ENCODE data around the gene TMEM187. TPM values are rescaled to one million over a fixed set of nuclear protein-coding genes. Genes with fewer than 3 reads are reported as not detected.

Gene TMEM187
- total and polyA plus RNA-seq, 7 donors = 3.5 to 9.3 (median 3.8) TPM

DNA sequence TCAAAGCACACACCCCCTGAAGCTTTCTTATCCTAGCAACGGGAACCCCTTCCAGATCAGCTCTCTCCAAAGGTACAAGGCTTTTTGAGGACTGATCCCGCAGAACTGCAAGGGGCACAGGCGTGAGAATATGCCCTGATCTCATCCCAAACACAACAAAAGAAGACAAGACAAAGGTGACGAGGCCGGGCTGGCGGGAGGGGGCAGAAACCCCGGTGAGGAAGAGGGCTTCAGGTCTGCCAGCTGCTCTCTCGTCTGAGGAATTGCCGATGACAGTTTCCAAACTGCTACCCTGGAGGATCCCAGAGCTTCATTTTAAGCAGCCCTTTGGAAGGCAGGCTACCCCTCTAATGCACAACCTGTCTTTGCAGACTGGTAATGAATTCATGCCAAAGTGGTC lies 4.3 kb upstream of the TMEM187 start:
- H3K4me1 ChIP-seq = peaks cover 0 to 44% (median 38%) of the 10 kb centered on the region in 4 donors
- intact Hi-C loops (cut with DNase I) = no loop called here
- H3K9me3 ChIP-seq = no peaks in the 10 kb centered on the region
- DNase-seq = no peak
- H3K4me3 ChIP-seq = peak overlapping the region in 3 of 4 donors; percentile 73 to 78 (median 75)
- no peak for TF ChIP-seq POLR2A (IDR thresholded peaks at IDR 0.05)
- TF ChIP-seq, protein P1, sequence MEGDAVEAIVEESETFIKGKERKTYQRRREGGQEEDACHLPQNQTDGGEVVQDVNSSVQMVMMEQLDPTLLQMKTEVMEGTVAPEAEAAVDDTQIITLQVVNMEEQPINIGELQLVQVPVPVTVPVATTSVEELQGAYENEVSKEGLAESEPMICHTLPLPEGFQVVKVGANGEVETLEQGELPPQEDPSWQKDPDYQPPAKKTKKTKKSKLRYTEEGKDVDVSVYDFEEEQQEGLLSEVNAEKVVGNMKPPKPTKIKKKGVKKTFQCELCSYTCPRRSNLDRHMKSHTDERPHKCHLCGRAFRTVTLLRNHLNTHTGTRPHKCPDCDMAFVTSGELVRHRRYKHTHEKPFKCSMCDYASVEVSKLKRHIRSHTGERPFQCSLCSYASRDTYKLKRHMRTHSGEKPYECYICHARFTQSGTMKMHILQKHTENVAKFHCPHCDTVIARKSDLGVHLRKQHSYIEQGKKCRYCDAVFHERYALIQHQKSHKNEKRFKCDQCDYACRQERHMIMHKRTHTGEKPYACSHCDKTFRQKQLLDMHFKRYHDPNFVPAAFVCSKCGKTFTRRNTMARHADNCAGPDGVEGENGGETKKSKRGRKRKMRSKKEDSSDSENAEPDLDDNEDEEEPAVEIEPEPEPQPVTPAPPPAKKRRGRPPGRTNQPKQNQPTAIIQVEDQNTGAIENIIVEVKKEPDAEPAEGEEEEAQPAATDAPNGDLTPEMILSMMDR (IDR thresholded peaks at IDR 0.05) = no peak
- H3K36me3 ChIP-seq = peaks cover 0 to 5% (median 2%) of the 10 kb centered on the region in 4 donors
- WGBS, 2 donors = 43 to 64% methylated on average over 9 of the region's 9 CpGs
- H3K27ac ChIP-seq = peak overlapping the region; percentile 97 to 98 (median 98)
- H3K27me3 ChIP-seq = peaks cover 0 to 5% (median 0%) of the 10 kb centered on the region in 3 donors

DNA sequence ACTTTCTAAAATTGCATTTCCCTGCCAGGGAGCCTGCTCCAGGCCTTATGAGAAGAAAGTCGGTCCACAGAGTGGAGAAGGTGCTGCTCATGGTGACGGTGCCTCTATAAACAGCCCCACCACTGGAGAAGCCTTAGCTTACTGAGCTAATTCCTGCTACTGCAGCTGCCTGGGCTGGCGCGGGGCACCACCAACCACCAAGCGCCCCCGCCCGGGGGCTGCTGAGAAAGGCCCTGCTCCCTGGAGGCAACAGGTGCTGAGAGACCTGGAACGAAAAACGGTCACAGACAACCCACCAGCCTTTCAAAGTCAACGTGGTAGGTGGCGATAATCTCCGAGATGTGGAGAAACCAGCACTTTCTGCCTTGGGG lies 3.8 kb upstream of the TMEM187 start:
- peak overlapping the region; percentile 55 to 78 (median 74) for H3K4me3 ChIP-seq
- WGBS, 2 donors = 16 to 26% methylated on average over 12 of the region's 12 CpGs
- peaks cover 0 to 5% (median 0%) of the 10 kb centered on the region in 3 donors for H3K27me3 ChIP-seq
- H3K27ac ChIP-seq = peak overlapping the region; percentile 97 to 98 (median 98)
- peak; percentile 65 for DNase-seq
- intact Hi-C loops (cut with DNase I) = no loop called here
- no peak for TF ChIP-seq POLR2A (IDR thresholded peaks at IDR 0.05)
- peak in 1 of 4 donors; percentile 5 for TF ChIP-seq POLR2AphosphoS5 (IDR thresholded peaks at IDR 0.05)
- TF ChIP-seq, protein P1 (IDR thresholded peaks at IDR 0.05) = no peak
- no peak for TF ChIP-seq EP300 (IDR thresholded peaks at IDR 0.05)
- peaks cover 0 to 3% (median 0%) of the 10 kb centered on the region in 4 donors for H3K36me3 ChIP-seq
- peaks cover 0 to 49% (median 43%) of the 10 kb centered on the region in 4 donors for H3K4me1 ChIP-seq
- no peaks in the 10 kb centered on the region for H3K9me3 ChIP-seq

DNA sequence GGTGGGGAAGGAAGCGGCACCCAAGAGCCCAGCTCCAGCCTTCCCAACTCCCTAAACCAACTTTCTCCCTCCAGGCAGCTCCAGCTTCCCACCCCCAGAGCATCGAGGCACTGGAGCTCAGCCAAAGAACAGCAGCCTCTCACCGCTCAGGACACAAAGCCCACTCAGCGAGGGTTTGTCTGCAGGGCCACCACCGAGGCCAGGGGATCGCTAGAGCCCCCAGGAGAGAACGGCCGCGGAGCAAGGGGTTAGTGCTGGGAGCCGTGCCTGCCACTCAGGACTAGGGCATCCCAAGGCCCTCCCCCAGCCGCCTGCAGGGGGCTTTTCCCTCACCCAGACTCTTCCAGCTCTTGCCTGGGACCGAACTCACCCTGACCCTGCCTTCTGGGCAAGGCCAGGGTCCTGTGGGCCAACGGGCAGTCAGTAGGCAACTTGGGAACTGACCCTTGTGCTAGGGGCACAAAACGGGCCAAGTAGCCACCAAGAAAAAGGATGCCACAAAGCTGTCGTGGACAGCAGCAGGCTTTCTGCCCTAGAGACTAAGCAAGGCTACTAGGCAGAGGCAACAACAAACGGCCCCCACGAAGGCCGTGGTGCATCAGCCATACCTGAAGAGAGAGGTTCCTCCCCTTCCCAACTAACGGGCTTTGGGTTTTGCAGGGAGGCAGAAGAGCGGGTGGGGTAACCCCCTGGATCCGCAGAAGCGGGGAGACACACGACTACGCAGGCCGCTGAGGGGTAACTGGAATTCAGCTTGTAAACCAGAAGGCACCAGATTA lies 3.2 kb upstream of the TMEM187 start:
- intact Hi-C loops (cut with DNase I) = no loop called here
- Histone ChIP-seq H3K27ac (peak overlapping the region; percentile 97 to 98 (median 98)), H3K27me3 (peaks cover 0 to 5% (median 0%) of the 10 kb centered on the region in 3 donors), H3K36me3 (no peaks in the 10 kb centered on the region), H3K4me3 (peak overlapping the region; percentile 55 to 78 (median 74)), H3K4me1 (peaks cover 0 to 54% (median 49%) of the 10 kb centered on the region in 4 donors), H3K9me3 (no peaks in the 10 kb centered on the region)
- TF ChIP-seq POLR2A (IDR thresholded peaks at IDR 0.05) (no peak), POLR2AphosphoS5 (IDR thresholded peaks at IDR 0.05) (no peak), EP300 (IDR thresholded peaks at IDR 0.05) (no peak)
- TF ChIP-seq, protein P1 (IDR thresholded peaks at IDR 0.05) = no peak
- WGBS, 2 donors = 9 to 29% methylated on average over 25 of the region's 25 CpGs
- peak; percentile 70 for DNase-seq

DNA sequence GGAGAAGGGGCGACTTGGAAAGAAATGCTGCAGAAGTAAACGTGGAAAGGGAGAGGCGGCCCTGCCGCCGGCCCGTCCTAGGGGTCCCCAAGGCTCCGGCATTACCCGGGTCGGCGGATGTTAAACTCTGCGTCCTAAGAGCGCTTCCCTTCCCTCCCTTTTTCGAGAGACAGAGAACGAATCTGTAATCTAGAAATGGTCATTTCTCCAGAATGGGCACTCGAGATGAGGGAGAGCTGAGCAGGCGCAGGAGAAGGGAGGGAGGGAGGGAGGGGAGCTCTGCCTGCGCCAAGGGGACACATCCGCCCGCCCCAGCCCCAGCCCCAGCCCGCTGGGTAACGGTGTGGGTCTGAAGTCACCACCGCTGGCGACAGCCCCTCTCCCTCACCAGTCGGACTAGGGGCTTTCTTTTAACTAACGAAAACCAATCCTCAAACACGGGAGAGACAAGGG lies 2.6 kb upstream of the TMEM187 start:
- DNase-seq = no peak
- Histone ChIP-seq H3K9me3 (no peaks in the 10 kb centered on the region), H3K27ac (peak overlapping the region; percentile 97 to 98 (median 98)), H3K36me3 (no peaks in the 10 kb centered on the region), H3K4me1 (peaks cover 0 to 58% (median 52%) of the 10 kb centered on the region in 4 donors), H3K4me3 (peak overlapping the region; percentile 55 to 78 (median 74)), H3K27me3 (peaks cover 0 to 5% (median 0%) of the 10 kb centered on the region in 3 donors)
- WGBS, 2 donors = 1% methylated on average over 26 of the region's 26 CpGs
- intact Hi-C loops (cut with DNase I) = no loop called here
- TF ChIP-seq, protein P1 (IDR thresholded peaks at IDR 0.05) = no peak
- TF ChIP-seq POLR2A (IDR thresholded peaks at IDR 0.05) (no peak), EP300 (IDR thresholded peaks at IDR 0.05) (no peak), POLR2AphosphoS5 (IDR thresholded peaks at IDR 0.05) (peak in 2 of 4 donors; percentile 9 to 36)

Measured in sigmoid colon (tissue), 7 donors.